Frontal cortex (tissue), 4 donors: ENCODE measurements around the gene JAML. TPM values are rescaled to one million over a fixed set of nuclear protein-coding genes. Genes with fewer than 3 reads are reported as not detected.

Experiments used
- DNase-seq, 2 donors: peaks; one replicate each; pipeline ENCODE4 v3.0.0; 2012; ENCODE audit warnings: low spot score in 2 of 2
- FAIRE-seq: peaks from 2 replicates; lab custom pipeline; 2012; peaks lifted over from hg19 to GRCh38; lab: Jason Lieb, UNC
- total RNA-seq: library from RNA; depleted of rRNA; stranded (reverse); fragments of >200 nt; gene quantifications from one replicate; pipeline ENCODE4 v1.2.3, GENCODE V29; 2014
- donor health status: control.
- donor health status: control.
- donor health status: control.

The JAML gene
- total RNA-seq, 1 donor from 2014 or later: 0.82 TPM

GRCh38 chr11:118240999-118241763, 16.4 kb upstream of the JAML start:
- FAIRE-seq (no peak), DNase-seq (peak in 1 of 2 donors; percentile 27)

GRCh38 chr11:118239509-118240205, 14.8 kb upstream of the JAML start:
- no peak for DNase-seq
- no peak for FAIRE-seq

- DNase-seq (no peak), FAIRE-seq (no peak)
Measured at GRCh38 chr11:118238929-118239328, 14.1 kb upstream of the JAML start.

GRCh38 chr11:118238421-118238820, 13.6 kb upstream of the JAML start:
- FAIRE-seq: no peak

GRCh38 chr11:118236170-118236569, 11.4 kb upstream of the JAML start:
- DNase-seq (no peak), FAIRE-seq (no peak)

More at GRCh38 chr11:118238421-118238820, 13.6 kb upstream of the JAML start:
- DNase-seq: no peak

- no peak for DNase-seq
- FAIRE-seq: no peak
Measured at GRCh38 chr11:118234833-118235232, 10.0 kb upstream of the JAML start.

- DNase-seq (no peak), FAIRE-seq (no peak)
Measured at GRCh38 chr11:118233850-118234249, 9.0 kb upstream of the JAML start.

- no peak for FAIRE-seq
- DNase-seq: no peak
Measured at GRCh38 chr11:118233377-118233776, 8.6 kb upstream of the JAML start.

GRCh38 chr11:118232659-118233058, 7.8 kb upstream of the JAML start:
- no peak for FAIRE-seq

GRCh38 chr11:118231461-118231860, 6.7 kb upstream of the JAML start:
- no peak for DNase-seq

More at GRCh38 chr11:118232659-118233058, 7.8 kb upstream of the JAML start:
- no peak for DNase-seq

GRCh38 chr11:118230088-118230487, 5.3 kb upstream of the JAML start:
- no peak for DNase-seq
- no peak for FAIRE-seq

More at GRCh38 chr11:118231461-118231860, 6.7 kb upstream of the JAML start:
- FAIRE-seq: no peak

- no peak for DNase-seq
- FAIRE-seq: no peak
Measured at GRCh38 chr11:118229274-118229847, 4.5 kb upstream of the JAML start.

GRCh38 chr11:118227865-118228785, 3.3 kb upstream of the JAML start:
- FAIRE-seq (no peak), DNase-seq (no peak)

GRCh38 chr11:118226781-118227180, 2.0 kb upstream of the JAML start:
- no peak for FAIRE-seq
- no peak for DNase-seq

- FAIRE-seq (no peak), DNase-seq (no peak)
Measured at GRCh38 chr11:118226296-118226695, 1.5 kb upstream of the JAML start.

GRCh38 chr11:118223992-118224391, 819 bp downstream of the JAML start:
- FAIRE-seq: no peak

GRCh38 chr11:118223570-118223969, 1.2 kb downstream of the JAML start:
- DNase-seq: no peak
- FAIRE-seq: no peak

More at GRCh38 chr11:118223992-118224391, 819 bp downstream of the JAML start:
- DNase-seq: no peak

- no peak for DNase-seq
- FAIRE-seq: no peak
Measured at GRCh38 chr11:118222437-118222836, 2.4 kb downstream of the JAML start.

- FAIRE-seq (no peak), DNase-seq (no peak)
Measured at GRCh38 chr11:118221419-118221818, 3.4 kb downstream of the JAML start.

- FAIRE-seq (no peak), DNase-seq (no peak)
Measured at GRCh38 chr11:118219732-118220131, 5.1 kb downstream of the JAML start.
